OCI-LY3 (cell line): ENCODE data around the gene NOTUM.

Experiments used
- H2AFZ ChIP-seq: fragments of 200-600, 300-600 bp; shearing (Covaris generic); 2 replicates; pipeline ENCODE4 v1.6.0; 2014; ENCODE audit warnings: antibody characterized with exemption, low read depth, low read length
- H3K27ac ChIP-seq: fragments of 200-600, 300-600 bp; sonication (generic); 2 replicates; pipeline ENCODE4 v1.5.1; 2014; ENCODE audit warnings: mild to moderate bottlenecking, low read length, moderate library complexity, mixed read lengths
- H3K27me3 ChIP-seq: fragments of 200-600, 300-600 bp; sonication (generic); 2 replicates; pipeline ENCODE4 v1.6.1; 2014; ENCODE audit warnings: low read depth, low read length, mixed read lengths
- H3K36me3 ChIP-seq: fragments of 200-600, 300-600 bp; sonication (generic); replicated peaks from 2 replicates; pipeline ENCODE3; 2014; ENCODE audit warnings: low read depth, low read length, mixed read lengths
- H3K4me1 ChIP-seq: fragments of 300-600, 200-600 bp; sonication (generic); 2 replicates; pipeline ENCODE4 v1.6.1; 2014; ENCODE audit warnings: low read length, mixed read lengths
- H3K4me2 ChIP-seq: fragments of 200-600, 300-600 bp; sonication (generic); 2 replicates; pipeline ENCODE4 v1.6.1; 2014; ENCODE audit warnings: low read length, mixed read lengths
- H3K4me3 ChIP-seq: fragments of 300-600, 200-600 bp; sonication (generic); 2 replicates; pipeline ENCODE4 v1.5.1; 2014; ENCODE audit warnings: antibody characterized with exemption, mild to moderate bottlenecking, low read length, moderate library complexity
- H3K79me2 ChIP-seq: fragments of 300-600, 200-600 bp; shearing (Covaris generic); 2 replicates; pipeline ENCODE4 v1.6.1; 2014; ENCODE audit warnings: mild to moderate bottlenecking, low read length, mixed read lengths
- H3K9ac ChIP-seq: fragments of 300-600, 200-600 bp; shearing (Covaris generic); 2 replicates; pipeline ENCODE4 v1.6.0; 2014; ENCODE audit warnings: mild to moderate bottlenecking, low read length, moderate library complexity
- H3K9me3 ChIP-seq: fragments of 200-600, 300-600 bp; shearing (Covaris generic); 2 replicates; pipeline ENCODE4 v1.6.1; 2014; ENCODE audit warnings: low read length, mixed read lengths; ENCODE audit not compliant: insufficient read depth
- H4K20me1 ChIP-seq: fragments of 200-600, 300-600 bp; sonication (generic); 2 replicates; pipeline ENCODE4 v1.6.1; 2016; ENCODE audit warnings: low read length, mixed read lengths; ENCODE audit not compliant: insufficient read depth
- EZH2phosphoT487 ChIP-seq: fragments of 200-600 bp; shearing (Covaris generic); IDR thresholded peaks from 2 replicates; pipeline ENCODE4 v1.6.1; 2018; ENCODE audit warnings: antibody characterized with exemption, mixed run types, low read depth
- TF ChIP-seq, protein P1 (sequence below): fragments of 200-600, 300-600 bp; sonication (generic); IDR thresholded peaks from 2 replicates; pipeline ENCODE4 v1.5.1; 2014; ENCODE audit warnings: antibody characterized with exemption, low read length, low read depth

The NOTUM gene

DNA sequence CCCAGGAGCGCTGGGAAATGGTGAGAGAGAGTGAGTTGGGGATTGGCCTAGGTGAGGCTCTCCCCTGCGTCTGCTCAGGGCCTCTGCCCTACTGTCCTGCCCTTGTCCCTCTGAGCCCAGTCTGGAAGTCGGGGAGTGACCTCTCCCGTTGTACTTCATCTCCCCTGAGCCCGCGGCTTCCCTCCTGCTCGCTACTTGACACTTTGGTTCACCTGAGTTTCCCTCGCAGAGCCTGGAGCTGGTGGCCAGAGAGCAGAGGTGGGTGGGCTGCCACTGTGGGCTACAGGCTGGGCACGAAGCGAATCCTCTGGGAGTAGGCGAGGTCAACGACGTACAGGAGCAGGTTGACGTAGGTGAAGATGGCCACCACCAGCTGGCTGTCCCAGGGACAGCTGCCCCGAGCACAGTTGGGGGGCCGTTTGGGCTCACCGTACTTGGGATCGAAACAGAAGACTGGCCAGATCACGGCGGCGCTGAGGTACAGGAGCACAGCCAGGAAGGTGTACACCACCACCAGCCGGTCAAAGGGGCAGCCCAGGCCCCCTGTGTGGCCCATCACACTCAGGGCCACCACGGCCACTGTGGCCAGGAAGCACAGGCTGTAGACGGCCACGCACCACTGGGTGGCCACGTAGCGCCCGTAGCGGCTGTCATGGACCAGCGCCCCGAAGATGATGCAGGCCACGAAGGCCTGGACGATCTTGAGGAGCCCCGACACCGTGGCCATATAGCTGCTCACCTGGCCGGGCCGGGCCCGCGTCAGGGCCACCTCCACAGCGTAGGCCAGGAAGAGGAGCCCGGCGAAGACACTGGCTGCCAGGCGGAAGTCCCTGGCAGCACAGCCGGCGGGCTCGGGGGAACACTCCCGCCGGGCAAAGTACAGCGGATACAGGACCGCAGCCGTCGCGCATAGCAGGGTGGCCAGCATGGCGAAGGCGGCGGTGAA lies 20.2 kb downstream of the NOTUM start:
- no peaks in the 10 kb centered on the region for H4K20me1 ChIP-seq
- no peak overlapping the region for H3K4me2 ChIP-seq
- no peak overlapping the region for H3K4me3 ChIP-seq
- H3K36me3 ChIP-seq = no peaks in the 10 kb centered on the region
- H3K79me2 ChIP-seq = peaks cover 6% of the 10 kb centered on the region; the same call in 1 of the 2 replicates
- peaks cover 14% of the 10 kb centered on the region for H3K4me1 ChIP-seq
- H3K27ac ChIP-seq = no peak overlapping the region
- no peak overlapping the region for H3K9ac ChIP-seq
- peaks cover 12% of the 10 kb centered on the region; the same call in 1 of the 2 replicates for H3K27me3 ChIP-seq
- TF ChIP-seq, protein P1, sequence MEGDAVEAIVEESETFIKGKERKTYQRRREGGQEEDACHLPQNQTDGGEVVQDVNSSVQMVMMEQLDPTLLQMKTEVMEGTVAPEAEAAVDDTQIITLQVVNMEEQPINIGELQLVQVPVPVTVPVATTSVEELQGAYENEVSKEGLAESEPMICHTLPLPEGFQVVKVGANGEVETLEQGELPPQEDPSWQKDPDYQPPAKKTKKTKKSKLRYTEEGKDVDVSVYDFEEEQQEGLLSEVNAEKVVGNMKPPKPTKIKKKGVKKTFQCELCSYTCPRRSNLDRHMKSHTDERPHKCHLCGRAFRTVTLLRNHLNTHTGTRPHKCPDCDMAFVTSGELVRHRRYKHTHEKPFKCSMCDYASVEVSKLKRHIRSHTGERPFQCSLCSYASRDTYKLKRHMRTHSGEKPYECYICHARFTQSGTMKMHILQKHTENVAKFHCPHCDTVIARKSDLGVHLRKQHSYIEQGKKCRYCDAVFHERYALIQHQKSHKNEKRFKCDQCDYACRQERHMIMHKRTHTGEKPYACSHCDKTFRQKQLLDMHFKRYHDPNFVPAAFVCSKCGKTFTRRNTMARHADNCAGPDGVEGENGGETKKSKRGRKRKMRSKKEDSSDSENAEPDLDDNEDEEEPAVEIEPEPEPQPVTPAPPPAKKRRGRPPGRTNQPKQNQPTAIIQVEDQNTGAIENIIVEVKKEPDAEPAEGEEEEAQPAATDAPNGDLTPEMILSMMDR = no peak
- no peak for TF ChIP-seq EZH2phosphoT487
- H2AFZ ChIP-seq = no peak overlapping the region
- no peaks in the 10 kb centered on the region for H3K9me3 ChIP-seq

GRCh38 chr17:81939881-81940385 lies 21.1 kb downstream of the NOTUM start:
- Histone ChIP-seq H3K4me1 (peaks cover 14% of the 10 kb centered on the region), H4K20me1 (no peaks in the 10 kb centered on the region), H3K36me3 (no peaks in the 10 kb centered on the region), H3K4me2 (no peak overlapping the region), H3K9ac (no peak overlapping the region), H3K27ac (no peak overlapping the region), H3K79me2 (peaks cover 6% of the 10 kb centered on the region; the same call in 1 of the 2 replicates), H3K27me3 (peaks cover 12% of the 10 kb centered on the region; the same call in 1 of the 2 replicates), H2AFZ (no peak overlapping the region), H3K4me3 (no peak overlapping the region), H3K9me3 (no peaks in the 10 kb centered on the region)
- no peak for TF ChIP-seq EZH2phosphoT487
- TF ChIP-seq, protein P1 = no peak

GRCh38 chr17:81939218-81939617 lies 21.8 kb downstream of the NOTUM start:
- Histone ChIP-seq H3K9ac (no peak overlapping the region), H3K9me3 (no peaks in the 10 kb centered on the region), H3K4me2 (no peak overlapping the region), H3K27ac (no peak overlapping the region), H2AFZ (no peak overlapping the region), H4K20me1 (no peaks in the 10 kb centered on the region), H3K79me2 (peaks cover 6% of the 10 kb centered on the region; the same call in 1 of the 2 replicates), H3K36me3 (no peaks in the 10 kb centered on the region), H3K27me3 (peaks cover 7% of the 10 kb centered on the region; the same call in 1 of the 2 replicates), H3K4me1 (peaks cover 13% of the 10 kb centered on the region), H3K4me3 (no peak overlapping the region)
- TF ChIP-seq, protein P1 = no peak
- no peak for TF ChIP-seq EZH2phosphoT487

DNA sequence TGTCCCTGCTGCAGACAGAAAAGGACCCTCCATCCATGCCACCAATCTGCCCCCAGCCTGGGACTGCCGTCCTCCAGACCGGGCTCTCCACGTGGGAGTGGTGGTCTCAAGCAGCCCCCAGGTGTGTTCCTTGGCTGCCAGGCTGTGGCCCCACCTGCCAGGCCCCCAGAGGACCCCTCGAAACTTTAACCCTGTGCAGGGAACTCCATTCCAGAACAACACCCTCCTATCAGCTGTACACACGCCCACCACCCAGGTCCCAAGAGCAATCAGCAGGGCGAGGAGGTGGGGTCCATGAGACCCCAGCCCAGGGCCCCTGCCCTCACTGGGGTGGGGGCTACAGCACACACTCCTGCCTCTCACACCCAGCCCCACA lies 25.3 kb downstream of the NOTUM start:
- no peaks in the 10 kb centered on the region for H3K4me1 ChIP-seq
- TF ChIP-seq, protein P1 = no peak
- no peak for TF ChIP-seq EZH2phosphoT487
- no peaks in the 10 kb centered on the region for H3K27me3 ChIP-seq
- no peak overlapping the region for H3K27ac ChIP-seq
- H3K4me2 ChIP-seq = 0 out of 2 replicates have a peak overlapping the region, but pooled peaks have one; percentile 7
- no peaks in the 10 kb centered on the region for H4K20me1 ChIP-seq
- H3K9me3 ChIP-seq = no peaks in the 10 kb centered on the region
- no peaks in the 10 kb centered on the region for H3K36me3 ChIP-seq
- no peak overlapping the region for H3K9ac ChIP-seq
- H3K79me2 ChIP-seq = peaks cover 6% of the 10 kb centered on the region; the same call in 1 of the 2 replicates
- H3K4me3 ChIP-seq = no peak overlapping the region
- H2AFZ ChIP-seq = no peak overlapping the region
